HCT116 (cell line): ENCODE measurements around the gene GAD1. TPM values are rescaled to one million over a fixed set of nuclear protein-coding genes. Genes with fewer than 3 reads are reported as not detected.

Source experiments
- ATAC-seq: fragments of 200-7000 bp; cut with Tn5 transposase; 2 replicates; pipeline ENCODE4 v1.9.1; 2020; ENCODE audit warnings: mild to moderate bottlenecking, moderate library complexity
- BruUV-seq: library from RNA; stranded (reverse); fragments of 400-500 nt; replicated peaks from 2 replicates; lab custom pipeline; 2021; lab: Mats Ljungman, UMichigan
- CTCF ChIA-PET: fragments of 300-600 bp; sonication (Branson Sonifier 250); formaldehyde crosslinking; loops from one replicate; lab custom pipeline; 2021; ENCODE audit warnings: antibody characterized with exemption; lab: Charles Lee
- POLR2A ChIA-PET: fragments of 300-600, 350-600 bp; sonication (Branson Sonifier 250); formaldehyde crosslinking; loops from one replicate; lab custom pipeline; 2021; ENCODE audit warnings: antibody characterized with exemption; lab: Charles Lee
- RAD21 ChIA-PET, 2 experiments: fragments of 300-600 bp; sonication (Branson Sonifier 250); formaldehyde crosslinking; loops; one replicate each; lab custom pipeline; 2023; ENCODE audit warnings: low total read pairs in 2 of 2; ENCODE audit not compliant: uncharacterized antibody in 2 of 2, unreplicated experiment in 2 of 2, low non-redundant PET in 1 of 2; lab: Charles Lee
- DNase-seq: peaks from one replicate; pipeline ENCODE4 v3.0.0-alpha.2; 2010; ENCODE audit warnings: low read depth, low spot score
- H2AFZ ChIP-seq: fragments of 200-600 bp; shearing (Covaris generic), sonication (generic); 2 replicates; pipeline ENCODE4 v1.6.1; 2017; ENCODE audit warnings: low read depth, mixed run types, mixed read lengths, antibody characterized with exemption, low read length; ENCODE audit not compliant: poor library complexity, severe bottlenecking
- H3K27ac ChIP-seq: 2 replicates; pipeline ENCODE4 v1.5.1; 2012; ENCODE audit warnings: low read depth, low read length
- H3K27me3 ChIP-seq: fragments of 200-600 bp; sonication (generic); 2 replicates; pipeline ENCODE4 v1.6.1; 2016; ENCODE audit warnings: mixed run types, low read length, mixed read lengths; ENCODE audit not compliant: insufficient read depth
- H3K36me3 ChIP-seq, 2 experiments: fragments of 200-500 bp in 1 of 2; fragments of 200-600 bp in 1 of 2; sonication (Bioruptor generic) in 1 of 2; sonication (generic) in 1 of 2; 2 replicates each; pipeline versions ENCODE4 v1.5.1 to v1.6.1; 2014 to 2016; ENCODE audit warnings: low read length in 2 of 2, inconsistent platforms in 1 of 2, mixed read lengths in 1 of 2, mixed run types in 1 of 2; ENCODE audit not compliant: insufficient read depth in 2 of 2, control insufficient read depth in 1 of 2
- H3K4me1 ChIP-seq, 2 experiments: fragments of 200-600 bp in 1 of 2; sonication (generic) in 1 of 2; 2 replicates each; pipeline versions ENCODE4 v1.5.1 to v1.6.1; 2012 to 2017; ENCODE audit warnings: low read length in 2 of 2, inconsistent platforms in 1 of 2, mild to moderate bottlenecking in 1 of 2, mixed read lengths in 1 of 2, mixed run types in 1 of 2, moderate library complexity in 1 of 2; ENCODE audit not compliant: insufficient read depth in 2 of 2, control insufficient read depth in 1 of 2
- H3K4me2 ChIP-seq: fragments of 200-600 bp; sonication (generic); 2 replicates; pipeline ENCODE4 v1.6.1; 2017; ENCODE audit warnings: mixed run types, low read length, mixed read lengths
- H3K4me3 ChIP-seq, 2 experiments: fragments of 200-600 bp in 1 of 2; sonication (generic) in 1 of 2; replicated peaks in 1 of 2; 2 replicates each; pipeline ENCODE4 v1.5.1; 2011 to 2016; ENCODE audit warnings: low read length in 2 of 2, control low read depth in 1 of 2, low read depth in 1 of 2, mild to moderate bottlenecking in 1 of 2, mixed read lengths in 1 of 2, mixed run types in 1 of 2
- H3K79me2 ChIP-seq: fragments of 200-600 bp; sonication (generic); 2 replicates; pipeline ENCODE4 v1.6.1; 2017; ENCODE audit warnings: mild to moderate bottlenecking, mixed run types, low read length, moderate library complexity, mixed read lengths; ENCODE audit not compliant: insufficient read depth
- H3K9ac ChIP-seq: fragments of 200-600 bp; sonication (generic); 2 replicates; pipeline ENCODE4 v1.6.1; 2016; ENCODE audit warnings: low read length, mixed read lengths
- H3K9me2 ChIP-seq: fragments of 200-600 bp; sonication (generic), shearing (Covaris generic); 2 replicates; pipeline ENCODE4 v1.6.1; 2017; ENCODE audit warnings: mixed run types, mild to moderate bottlenecking, moderate library complexity; ENCODE audit not compliant: insufficient read depth
- H3K9me3 ChIP-seq, 2 experiments: fragments of 200-500 bp in 1 of 2; fragments of 200-600 bp in 1 of 2; sonication (Bioruptor generic) in 1 of 2; sonication (generic) in 1 of 2; 2 replicates each; pipeline ENCODE4 v1.6.1; 2014 to 2017; ENCODE audit warnings: low read length in 2 of 2, mixed read lengths in 2 of 2, inconsistent platforms in 1 of 2, low read depth in 1 of 2, mild to moderate bottlenecking in 1 of 2, mixed run types in 1 of 2, moderate library complexity in 1 of 2; ENCODE audit not compliant: control insufficient read depth in 1 of 2, insufficient read depth in 1 of 2
- H4K20me1 ChIP-seq: fragments of 200-600 bp; sonication (generic), shearing (Covaris generic); 2 replicates; pipeline ENCODE4 v1.6.1; 2017; ENCODE audit warnings: mixed run types, mild to moderate bottlenecking, moderate library complexity; ENCODE audit not compliant: insufficient read depth
- ATF3 ChIP-seq: IDR thresholded peaks from 2 replicates; pipeline ENCODE4 v1.6.1; 2012
- CTCF ChIP-seq, 3 experiments: fragments of 200-600 bp in 1 of 3; sonication (generic) in 1 of 3; IDR thresholded peaks in 2 of 3; conservative IDR thresholded peaks in 1 of 3; 2 replicates each; pipeline ENCODE4 v1.5.1; 2012 to 2017; ENCODE audit warnings: low read depth in 2 of 3, low read length in 2 of 3, antibody characterized with exemption in 1 of 3, borderline replicate concordance in 1 of 3, control low read depth in 1 of 3, mild to moderate bottlenecking in 1 of 3, mixed read lengths in 1 of 3, mixed run types in 1 of 3, moderate library complexity in 1 of 3; ENCODE audit not compliant: insufficient read depth in 1 of 3
- EGR1 ChIP-seq: IDR thresholded peaks from 2 replicates; pipeline ENCODE4 v1.6.1; 2012; ENCODE audit warnings: low read depth
- ELF1 ChIP-seq: IDR thresholded peaks from 2 replicates; pipeline ENCODE4 v1.6.1; 2012; ENCODE audit warnings: low read depth, borderline replicate concordance
- EZH2 ChIP-seq: fragments of 200-600 bp; sonication (generic); IDR thresholded peaks from 2 replicates; pipeline ENCODE4 v1.6.1; 2017; ENCODE audit warnings: antibody characterized with exemption, mixed run types
- EZH2phosphoT487 ChIP-seq: fragments of 200-600 bp; IDR thresholded peaks from 2 replicates; pipeline ENCODE4 v1.6.1; 2018; ENCODE audit warnings: antibody characterized with exemption, borderline replicate concordance
- FOSL1 ChIP-seq: IDR thresholded peaks from 2 replicates; pipeline ENCODE4 v1.6.1; 2012; ENCODE audit warnings: low read depth
- JUND ChIP-seq: IDR thresholded peaks from 2 replicates; pipeline ENCODE4 v1.6.1; 2012
- MAX ChIP-seq: IDR thresholded peaks from 2 replicates; pipeline ENCODE4 v1.6.1; 2012
- POLR2A ChIP-seq: IDR thresholded peaks from 2 replicates; pipeline ENCODE4 v1.7.0; 2011; ENCODE audit warnings: borderline replicate concordance; ENCODE audit not compliant: insufficient read depth, insufficient read length; ENCODE audit errors: extremely low read depth
- POLR2AphosphoS5 ChIP-seq: IDR thresholded peaks from 2 replicates; pipeline ENCODE4 v1.6.1; 2011; ENCODE audit warnings: mild to moderate bottlenecking, low read depth, low read length, moderate library complexity
- RAD21 ChIP-seq: IDR thresholded peaks from 2 replicates; pipeline ENCODE4 v1.6.1; 2012; ENCODE audit warnings: low read depth, mild to moderate bottlenecking
- SIN3A ChIP-seq: IDR thresholded peaks from 2 replicates; pipeline ENCODE4 v1.6.1; 2012; ENCODE audit warnings: low read depth
- SP1 ChIP-seq: IDR thresholded peaks from 2 replicates; pipeline ENCODE4 v1.6.1; 2012; ENCODE audit warnings: low read depth
- SRF ChIP-seq: IDR thresholded peaks from 2 replicates; pipeline ENCODE4 v1.6.1; 2012; ENCODE audit warnings: low read depth
- TCF7L2 ChIP-seq: IDR thresholded peaks from 2 replicates; pipeline ENCODE4 v1.7.0; 2011; ENCODE audit warnings: borderline replicate concordance, inconsistent platforms; ENCODE audit not compliant: insufficient read depth, insufficient read length; ENCODE audit errors: extremely low read depth
- YY1 ChIP-seq: IDR thresholded peaks from 2 replicates; pipeline ENCODE4 v1.6.1; 2011; ENCODE audit warnings: low read length, low read depth, moderate library complexity, mild to moderate bottlenecking; ENCODE audit not compliant: insufficient replicate concordance; ENCODE audit errors: extremely low read depth
- ZBTB33 ChIP-seq: IDR thresholded peaks from 2 replicates; pipeline ENCODE4 v1.6.1; 2011; ENCODE audit warnings: mild to moderate bottlenecking, low read length, moderate library complexity; ENCODE audit not compliant: insufficient replicate concordance; ENCODE audit errors: extremely low read depth
- ZNF274 ChIP-seq: fragments of 200-500 bp; sonication (Bioruptor generic); IDR thresholded peaks from 2 replicates; pipeline ENCODE4 v1.6.1; 2014; ENCODE audit warnings: mild to moderate bottlenecking, low read depth, low read length, inconsistent platforms
- intact Hi-C: fragments of 100-400 bp; cut with micrococcal nuclease; formaldehyde crosslinking; loops from 2 replicates; pipeline ENCODE4 v1.10.0; 2022
- total RNA-seq: library from RNA; stranded (reverse); gene quantifications from one replicate; pipeline ENCODE4 v1.2.1, GENCODE V29; 2021; ENCODE audit not compliant: unreplicated experiment

GAD1 gene
- total RNA-seq, 1 experiment from 2014 or later: 11.0 TPM

- H3K4me3 ChIP-seq: peak overlapping the region; percentile 53 to 67
- H3K27ac ChIP-seq: peak overlapping the region; percentile 46; the same call in 1 of the 2 replicates
- TSS peak; percentile 50 for BruUV-seq
- H3K4me1 ChIP-seq: peaks cover 3 to 27% of the 10 kb centered on the region in 2 experiments; a peak in 3 of 4 replicates
- peak overlapping the region; percentile 99 for H2AFZ ChIP-seq
- H3K9me3 ChIP-seq: no peaks in the 10 kb centered on the region
- POLR2A ChIA-PET: interaction anchor here (0.6 to 1.4 kb wide), 5 partner anchors 57 to 493 kb away, joined by 3 to 5 read pairs (median 4); no protein-coding TSS in a partner anchor
- intact Hi-C loops: loop anchor here (2.0 to 5.0 kb wide), 2 partner anchors 55 to 455 kb away; no protein-coding TSS in a partner anchor
- H3K9ac ChIP-seq: peak overlapping the region; percentile 64
- DNase-seq (no peak), ATAC-seq (peak; percentile 33)
- H3K27me3 ChIP-seq: no peaks in the 10 kb centered on the region
- H4K20me1 ChIP-seq: no peaks in the 10 kb centered on the region
- CTCF ChIA-PET: interaction anchor here (0.6 to 6.1 kb wide), 22 partner anchors 8 to 582 kb away, joined by 3 to 87 read pairs (median 5); no protein-coding TSS in a partner anchor
- RAD21 ChIA-PET: interaction anchor here (0.6 to 1.4 kb wide), 7 partner anchors 9 to 1864 kb away, joined by 3 to 5 read pairs (median 3); no protein-coding TSS in a partner anchor
- H3K36me3 ChIP-seq: no peaks in the 10 kb centered on the region
- TF ChIP-seq SIN3A: no peak
- TF ChIP-seq JUND: no peak
- TF ChIP-seq ZBTB33: no peak
- no peak for TF ChIP-seq ELF1
- no peak for TF ChIP-seq TCF7L2
- TF ChIP-seq SRF: no peak
- TF ChIP-seq EGR1: no peak
- no peak for TF ChIP-seq ZNF274
- no peak for TF ChIP-seq YY1
- no peak for TF ChIP-seq EZH2
- no peak for TF ChIP-seq EZH2phosphoT487
- TF ChIP-seq POLR2A: no peak
- TF ChIP-seq MAX: no peak
- TF ChIP-seq SP1: no peak
- no peak for TF ChIP-seq CTCF (IDR thresholded peaks at IDR 0.05 in 2 of 3, conservative IDR thresholded peaks at IDR 0.05 in 1 of 3; ENCODE audit: borderline replicate concordance in 1 of 3, insufficient read depth in 1 of 3, low read depth in 2 of 3, low read length in 2 of 3)
- no peak for TF ChIP-seq ATF3
- TF ChIP-seq FOSL1: no peak
- no peak for TF ChIP-seq POLR2AphosphoS5
- no peak for TF ChIP-seq RAD21
- H3K4me2 ChIP-seq: peak overlapping the region; percentile 97
- H3K79me2 ChIP-seq: no peaks in the 10 kb centered on the region
- H3K9me2 ChIP-seq: no peaks in the 10 kb centered on the region
Observed at GRCh38 chr2:170817093-170818035, 677 bp downstream of the GAD1 start.
